Gastroesophageal sphincter (tissue), 3 donors: ENCODE data around the gene EFEMP2.

Experiments used
- POLR2A ChIP-seq, 2 donors: fragments of 450-650 bp; IDR thresholded peaks; one replicate each; pipeline ENCODE4 v1.6.1; 2017; ENCODE audit warnings: antibody characterized with exemption in 2 of 2, mild to moderate bottlenecking in 2 of 2, moderate library complexity in 1 of 2
- TF ChIP-seq, protein P1 (sequence below), 4 experiments: fragments of 200-600 bp in 2 of 4; fragments of 450-650 bp in 2 of 4; sonication (generic) in 1 of 4; IDR thresholded peaks; one replicate each; pipeline ENCODE4 v1.5.1; 2017 to 2019; ENCODE audit warnings: antibody characterized with exemption in 4 of 4, mild to moderate bottlenecking in 2 of 4, moderate library complexity in 2 of 4

DNA sequence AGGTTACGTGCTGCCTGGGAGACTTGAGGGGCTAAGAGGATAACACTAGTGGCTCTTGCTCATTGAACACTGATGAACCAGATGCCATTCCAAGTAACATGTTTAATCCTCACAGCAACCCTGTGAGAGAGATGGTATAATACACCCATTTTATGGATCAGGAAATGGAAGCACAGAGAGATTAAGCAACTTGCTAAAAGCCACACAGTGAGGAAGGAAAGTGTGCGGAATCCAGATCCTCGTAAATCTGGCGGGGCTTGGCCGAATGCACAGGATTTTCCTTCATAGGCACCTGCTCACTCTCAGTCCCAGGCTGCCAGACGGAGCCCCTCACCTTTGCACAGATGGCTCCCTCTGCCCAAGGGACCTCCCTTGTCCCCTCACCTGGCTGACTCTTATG is 35.3 kb upstream of the EFEMP2 start:
- TF ChIP-seq, protein P1, sequence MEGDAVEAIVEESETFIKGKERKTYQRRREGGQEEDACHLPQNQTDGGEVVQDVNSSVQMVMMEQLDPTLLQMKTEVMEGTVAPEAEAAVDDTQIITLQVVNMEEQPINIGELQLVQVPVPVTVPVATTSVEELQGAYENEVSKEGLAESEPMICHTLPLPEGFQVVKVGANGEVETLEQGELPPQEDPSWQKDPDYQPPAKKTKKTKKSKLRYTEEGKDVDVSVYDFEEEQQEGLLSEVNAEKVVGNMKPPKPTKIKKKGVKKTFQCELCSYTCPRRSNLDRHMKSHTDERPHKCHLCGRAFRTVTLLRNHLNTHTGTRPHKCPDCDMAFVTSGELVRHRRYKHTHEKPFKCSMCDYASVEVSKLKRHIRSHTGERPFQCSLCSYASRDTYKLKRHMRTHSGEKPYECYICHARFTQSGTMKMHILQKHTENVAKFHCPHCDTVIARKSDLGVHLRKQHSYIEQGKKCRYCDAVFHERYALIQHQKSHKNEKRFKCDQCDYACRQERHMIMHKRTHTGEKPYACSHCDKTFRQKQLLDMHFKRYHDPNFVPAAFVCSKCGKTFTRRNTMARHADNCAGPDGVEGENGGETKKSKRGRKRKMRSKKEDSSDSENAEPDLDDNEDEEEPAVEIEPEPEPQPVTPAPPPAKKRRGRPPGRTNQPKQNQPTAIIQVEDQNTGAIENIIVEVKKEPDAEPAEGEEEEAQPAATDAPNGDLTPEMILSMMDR (IDR thresholded peaks at IDR 0.05) = no peak
- TF ChIP-seq POLR2A (IDR thresholded peaks at IDR 0.05) = no peak
